CD14-positive monocyte (primary cell): Measurements from ENCODE around the gene OR1L6. TPM values are rescaled to one million over a fixed set of nuclear protein-coding genes. Genes with fewer than 3 reads are reported as not detected.

ENCODE experiments used
- DNase-seq, 3 donors: peaks; one replicate each; pipeline ENCODE4 v3.0.0-alpha.2; 2011 to 2022
- H2AFZ ChIP-seq: 2 replicates; pipeline ENCODE4 v1.6.0; 2012; ENCODE audit warnings: mild to moderate bottlenecking, low read depth, low read length, inconsistent platforms; ENCODE audit not compliant: insufficient read depth, poor library complexity, severe bottlenecking
- H3K27ac ChIP-seq, 2 donors: 1 replicate in 1 of 2; 2 replicates in 1 of 2; pipeline ENCODE4 v1.5.1; 2012 to 2013; ENCODE audit warnings: low read length in 2 of 2, control low read depth in 1 of 2, inconsistent platforms in 1 of 2, low read depth in 1 of 2, mild to moderate bottlenecking in 1 of 2
- H3K27me3 ChIP-seq, 2 donors: one replicate each; pipeline versions ENCODE4 v1.6.0 to v1.6.1; 2011 to 2013; ENCODE audit warnings: low read length in 2 of 2; ENCODE audit not compliant: control insufficient read depth in 2 of 2, insufficient read depth in 2 of 2
- H3K36me3 ChIP-seq, 2 donors: replicated peaks in 1 of 2; 1 replicate in 1 of 2; 2 replicates in 1 of 2; pipeline versions ENCODE4 v1.5.1 to v1.6.1; 2012 to 2013; ENCODE audit warnings: low read length in 2 of 2, control low read depth in 1 of 2, inconsistent platforms in 1 of 2, mild to moderate bottlenecking in 1 of 2; ENCODE audit not compliant: insufficient read depth in 2 of 2, control insufficient read depth in 1 of 2
- H3K4me1 ChIP-seq, 2 donors: 1 replicate in 1 of 2; 2 replicates in 1 of 2; pipeline versions ENCODE4 v1.5.1 to v1.6.1; 2012 to 2013; ENCODE audit warnings: low read length in 2 of 2, control low read depth in 1 of 2, inconsistent platforms in 1 of 2, mild to moderate bottlenecking in 1 of 2, moderate library complexity in 1 of 2; ENCODE audit not compliant: insufficient read depth in 2 of 2, control insufficient read depth in 1 of 2
- H3K4me2 ChIP-seq: replicated peaks from 2 replicates; pipeline ENCODE3; 2012; ENCODE audit warnings: low read length, moderate library complexity, mild to moderate bottlenecking; ENCODE audit not compliant: poor library complexity, severe bottlenecking; ENCODE audit errors: extremely low read depth
- H3K4me3 ChIP-seq, 3 experiments: fragments of 200-600 bp in 1 of 3; sonication (generic) in 1 of 3; replicated peaks in 1 of 3; 1 replicate in 2 of 3; 2 replicates in 1 of 3; pipeline ENCODE4 v1.5.1; 2011 to 2013; ENCODE audit warnings: low read length in 3 of 3, mild to moderate bottlenecking in 3 of 3, control low read depth in 2 of 3, low read depth in 2 of 3, inconsistent platforms in 1 of 3, moderate library complexity in 1 of 3
- H3K79me2 ChIP-seq: 2 replicates; pipeline ENCODE4 v1.6.0; 2012; ENCODE audit warnings: mild to moderate bottlenecking, control low read depth, inconsistent platforms, low read length, moderate library complexity; ENCODE audit not compliant: insufficient read depth
- H3K9ac ChIP-seq: 2 replicates; pipeline ENCODE4 v1.6.0; 2017; ENCODE audit warnings: low read length, mild to moderate bottlenecking; ENCODE audit not compliant: insufficient read depth, poor library complexity, severe bottlenecking
- H3K9me3 ChIP-seq, 2 donors: replicated peaks in 1 of 2; 1 replicate in 1 of 2; 2 replicates in 1 of 2; pipeline versions ENCODE4 v1.5.1 to v1.6.1; 2012 to 2013; ENCODE audit warnings: low read length in 2 of 2, control low read depth in 1 of 2; ENCODE audit not compliant: control insufficient read depth in 1 of 2, insufficient read depth in 1 of 2
- H4K20me1 ChIP-seq: 2 replicates; pipeline ENCODE4 v1.6.0; 2012; ENCODE audit warnings: mild to moderate bottlenecking, low read length, control low read depth, moderate library complexity; ENCODE audit not compliant: insufficient read depth
- H3K27ac Mint-ChIP-seq, 7 donors: one replicate each; pipeline ENCODE4 v1.8.0; 2020; ENCODE audit warnings: mild to moderate bottlenecking in 7 of 7, mixed read lengths in 7 of 7, moderate library complexity in 6 of 7, inconsistent platforms in 2 of 7
- H3K27me3 Mint-ChIP-seq, 3 donors: one replicate each; pipeline ENCODE4 v1.8.0; 2021 to 2022; ENCODE audit warnings: low read depth in 3 of 3, mild to moderate bottlenecking in 3 of 3, mixed read lengths in 3 of 3, moderate library complexity in 3 of 3, inconsistent platforms in 1 of 3
- H3K36me3 Mint-ChIP-seq, 2 donors: one replicate each; pipeline ENCODE4 v1.8.0; 2020; ENCODE audit warnings: mixed read lengths in 2 of 2, inconsistent platforms in 1 of 2, mild to moderate bottlenecking in 1 of 2
- H3K4me1 Mint-ChIP-seq: one replicate; pipeline ENCODE4 v1.8.0; 2020; ENCODE audit warnings: mild to moderate bottlenecking, mixed read lengths
- H3K4me3 Mint-ChIP-seq, 2 donors: one replicate each; pipeline ENCODE4 v1.8.0; 2020; ENCODE audit warnings: mild to moderate bottlenecking in 2 of 2, mixed read lengths in 2 of 2, moderate library complexity in 1 of 2
- H3K9me3 Mint-ChIP-seq, 7 donors: one replicate each; pipeline ENCODE4 v1.8.0; 2020 to 2022; ENCODE audit warnings: mixed read lengths in 7 of 7, mild to moderate bottlenecking in 6 of 7, moderate library complexity in 6 of 7, inconsistent platforms in 2 of 7
- WGBS: methylation state at CpG from one replicate; pipeline ENCODE4 v1.1.5; 2013; ENCODE audit warnings: missing lambda C conversion rate; ENCODE audit not compliant: insufficient coverage; 5-methylcytosine and 5-hydroxymethylcytosine counted together
- intact Hi-C, 2 donors: fragments of 100-400 bp; cut with micrococcal nuclease; formaldehyde crosslinking; loops; one replicate each; pipeline versions ENCODE4 v1.15.0 to v1.15.1; 2023
- polyA plus RNA-seq, 3 donors: library from polyadenylated mRNA; depleted of rRNA in 1 of 3; unstranded in 2 of 3; stranded (reverse) in 1 of 3; fragments of 300-500 nt in 2 of 3; fragments of >200 nt in 1 of 3; fragmentation: Illumina TruSeq in 2 of 3; gene quantifications; 1 replicate in 2 of 3; 2 replicates in 1 of 3; pipeline ENCODE4 v1.2.3, GENCODE V29; 2012 to 2021
- TF ChIP-seq, protein P1 (sequence below): fragments of 200-600 bp; IDR thresholded peaks from one replicate; pipeline ENCODE4 v1.8.0; 2022; ENCODE audit warnings: antibody characterized with exemption, mild to moderate bottlenecking

The OR1L6 gene
- polyA plus RNA-seq, 3 donors: not detected

DNA sequence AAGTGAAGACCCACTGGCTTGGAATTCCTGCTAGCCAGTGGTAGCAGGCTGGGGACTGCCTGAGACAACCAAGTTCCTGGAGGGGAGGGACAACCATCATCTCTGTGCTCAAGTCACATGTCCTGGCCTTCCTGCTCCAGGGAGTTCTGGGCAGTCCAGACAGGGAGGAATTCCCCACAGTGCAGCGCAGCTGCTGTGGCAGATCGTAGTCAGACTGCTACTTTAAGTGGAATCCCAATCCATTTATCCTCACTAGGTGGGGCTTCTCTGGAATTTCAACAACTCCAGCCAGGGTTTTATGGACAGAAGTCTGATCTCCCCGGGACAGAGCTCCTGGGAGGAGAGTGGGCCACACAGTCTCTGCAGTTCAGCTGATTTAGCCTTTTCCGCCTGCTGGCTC, 25.7 kb downstream of the OR1L6 start:
- H3K9ac ChIP-seq: no peak overlapping the region
- H3K4me2 ChIP-seq: no peak overlapping the region
- H3K4me3 ChIP-seq: no peak overlapping the region
- no peak overlapping the region for H3K4me3 Mint-ChIP-seq
- H3K27ac Mint-ChIP-seq: no peak overlapping the region
- peaks cover 11 to 13% of the 10 kb centered on the region in 2 donors for H3K9me3 ChIP-seq
- H3K27me3 ChIP-seq: no peaks in the 10 kb centered on the region
- H3K79me2 ChIP-seq: no peaks in the 10 kb centered on the region
- no peaks in the 10 kb centered on the region for H3K36me3 Mint-ChIP-seq
- H3K27ac ChIP-seq: no peak overlapping the region
- H3K4me1 ChIP-seq: no peaks in the 10 kb centered on the region
- DNase-seq: no peak
- TF ChIP-seq, protein P1, sequence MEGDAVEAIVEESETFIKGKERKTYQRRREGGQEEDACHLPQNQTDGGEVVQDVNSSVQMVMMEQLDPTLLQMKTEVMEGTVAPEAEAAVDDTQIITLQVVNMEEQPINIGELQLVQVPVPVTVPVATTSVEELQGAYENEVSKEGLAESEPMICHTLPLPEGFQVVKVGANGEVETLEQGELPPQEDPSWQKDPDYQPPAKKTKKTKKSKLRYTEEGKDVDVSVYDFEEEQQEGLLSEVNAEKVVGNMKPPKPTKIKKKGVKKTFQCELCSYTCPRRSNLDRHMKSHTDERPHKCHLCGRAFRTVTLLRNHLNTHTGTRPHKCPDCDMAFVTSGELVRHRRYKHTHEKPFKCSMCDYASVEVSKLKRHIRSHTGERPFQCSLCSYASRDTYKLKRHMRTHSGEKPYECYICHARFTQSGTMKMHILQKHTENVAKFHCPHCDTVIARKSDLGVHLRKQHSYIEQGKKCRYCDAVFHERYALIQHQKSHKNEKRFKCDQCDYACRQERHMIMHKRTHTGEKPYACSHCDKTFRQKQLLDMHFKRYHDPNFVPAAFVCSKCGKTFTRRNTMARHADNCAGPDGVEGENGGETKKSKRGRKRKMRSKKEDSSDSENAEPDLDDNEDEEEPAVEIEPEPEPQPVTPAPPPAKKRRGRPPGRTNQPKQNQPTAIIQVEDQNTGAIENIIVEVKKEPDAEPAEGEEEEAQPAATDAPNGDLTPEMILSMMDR: no peak
- H2AFZ ChIP-seq: no peak overlapping the region
- H3K27me3 Mint-ChIP-seq: no peaks in the 10 kb centered on the region
- H3K9me3 Mint-ChIP-seq: peaks cover 11 to 31% (median 19%) of the 10 kb centered on the region in 7 donors
- H4K20me1 ChIP-seq: no peaks in the 10 kb centered on the region
- H3K4me1 Mint-ChIP-seq: no peaks in the 10 kb centered on the region
- 89% methylated on average over 4 of the region's 4 CpGs for WGBS
- intact Hi-C loops: no loop called here
- no peaks in the 10 kb centered on the region for H3K36me3 ChIP-seq

DNA sequence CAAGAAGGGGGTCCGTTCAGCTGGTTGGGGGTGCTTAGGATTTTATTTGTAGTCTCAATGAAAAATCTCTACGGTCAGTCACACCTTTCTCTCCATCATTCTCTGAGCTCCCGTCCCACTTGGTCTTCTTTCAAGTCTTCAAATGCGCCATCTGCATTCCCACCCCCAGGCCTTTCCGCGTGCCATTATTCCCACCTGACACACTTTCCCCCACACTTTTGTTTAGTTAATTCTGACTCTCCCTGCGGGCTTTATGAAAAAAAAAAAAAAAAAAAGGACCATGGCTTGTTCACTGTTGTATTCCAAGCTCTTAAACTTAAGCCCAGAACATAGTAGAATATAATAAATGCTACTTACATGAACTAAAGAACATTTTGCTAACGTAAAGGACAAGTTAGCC, 34.9 kb downstream of the OR1L6 start:
- no peak overlapping the region for H3K4me2 ChIP-seq
- Mint-ChIP-seq H3K27ac (no peak overlapping the region), H3K4me3 (no peak overlapping the region), H3K36me3 (no peaks in the 10 kb centered on the region), H3K9me3 (peaks cover 2 to 10% (median 3%) of the 10 kb centered on the region in 7 donors), H3K27me3 (peaks cover 2 to 9% (median 2%) of the 10 kb centered on the region in 3 donors), H3K4me1 (no peaks in the 10 kb centered on the region)
- TF ChIP-seq, protein P1: no peak
- no peaks in the 10 kb centered on the region for H3K79me2 ChIP-seq
- intact Hi-C loops: no loop called here
- DNase-seq: no peak
- H3K36me3 ChIP-seq: no peaks in the 10 kb centered on the region
- no peak overlapping the region for H3K4me3 ChIP-seq
- H3K9me3 ChIP-seq: no peaks in the 10 kb centered on the region
- H3K27ac ChIP-seq: no peak overlapping the region
- no peak overlapping the region for H2AFZ ChIP-seq
- H3K27me3 ChIP-seq: no peaks in the 10 kb centered on the region
- no peaks in the 10 kb centered on the region for H4K20me1 ChIP-seq
- no peaks in the 10 kb centered on the region for H3K4me1 ChIP-seq
- H3K9ac ChIP-seq: no peak overlapping the region
- WGBS: 98% methylated on average over 6 of the region's 8 CpGs
